ENCODE data around the gene CAT. TPM values are rescaled to one million over a fixed set of nuclear protein-coding genes. Genes with fewer than 3 reads are reported as not detected.

The CAT gene
- polyA plus RNA-seq, 1 of the 3 experiments (the other 2 are of a cell fraction), result 26.6 TPM

- CTCF ChIA-PET, result interaction anchor here (0.6 to 4.2 kb wide), 4 partner anchors 12 to 101 kb away, joined by 3 to 30 read pairs (median 8); no protein-coding TSS in a partner anchor
- no peak overlapping the region for H3K4me3 ChIP-seq (ENCODE audit: low read depth in 2 of 2, low read length in 1 of 2)
- H3K27me3 ChIP-seq (ENCODE audit: insufficient read depth), result peaks cover 4% of the 10 kb centered on the region; the same call in 1 of the 2 replicates
- TF ChIP-seq FOSL2 (IDR thresholded peaks at IDR 0.05; ENCODE audit: borderline replicate concordance, low read depth) (no peak), RAD21 (IDR thresholded peaks at IDR 0.05; ENCODE audit: low read length) (no peak), EZH2phosphoT487 (IDR thresholded peaks at IDR 0.05; ENCODE audit: borderline replicate concordance, low read depth) (no peak), MAX (IDR thresholded peaks at IDR 0.05; ENCODE audit: low read depth) (no peak), TCF12 (IDR thresholded peaks at IDR 0.05) (no peak), RCOR1 (IDR thresholded peaks at IDR 0.05; ENCODE audit: low read length) (no peak), YY1 (IDR thresholded peaks at IDR 0.05; ENCODE audit: low read depth) (no peak), IRF3 (IDR thresholded peaks at IDR 0.05; ENCODE audit: low read depth, low read length) (no peak), FOXJ3 (CRISPR knock-in tag; IDR thresholded peaks at IDR 0.05) (no peak)
- H3F3A ChIP-seq (replicated peaks; ENCODE audit: insufficient read depth), result no peaks in the 10 kb centered on the region
- no peaks in the 10 kb centered on the region for H3K9me2 ChIP-seq
- no peak overlapping the region for H3K27ac ChIP-seq (ENCODE audit: low read depth in 2 of 2, low read length in 1 of 2)
- H3K9me3 ChIP-seq, result no peaks in the 10 kb centered on the region
- no peaks in the 10 kb centered on the region for H3K4me1 ChIP-seq (ENCODE audit: control insufficient read depth in 1 of 2, insufficient read depth in 2 of 2, low read depth in 1 of 2, low read length in 1 of 2)
- H3K36me3 ChIP-seq (replicated peaks in 1 of 2; ENCODE audit: control insufficient read depth in 1 of 2, insufficient read depth in 2 of 2, low read length in 1 of 2), result no peaks in the 10 kb centered on the region
- no peak overlapping the region for H2AFZ ChIP-seq (ENCODE audit: low read depth)
- POLR2A ChIA-PET, result no interaction called here
- no peak for DNase-seq
- H3K79me2 ChIP-seq (ENCODE audit: insufficient read depth), result no peaks in the 10 kb centered on the region
- no peaks in the 10 kb centered on the region for H4K20me1 ChIP-seq (ENCODE audit: insufficient read depth)
- H3K4me2 ChIP-seq, result no peak overlapping the region
- 64% methylated on average over 3 of the region's 3 CpGs for WGBS (ENCODE audit: low lambda C conversion rate)
- H3K9ac ChIP-seq, result no peak overlapping the region
Observed at GRCh38 chr11:34481307-34481706, 42.6 kb downstream of the CAT start.

GRCh38 chr11:34483106-34483874 is 44.6 kb downstream of the CAT start:
- CTCF ChIA-PET, result interaction anchor here (3.9 kb wide), 1 partner anchor 10 kb away, joined by 30 read pairs; no protein-coding TSS in a partner anchor
- 73% methylated on average over 9 of the region's 9 CpGs for WGBS (ENCODE audit: low lambda C conversion rate)
- H3K9me3 ChIP-seq, result no peaks in the 10 kb centered on the region

More at GRCh38 chr11:34483106-34483874, 44.6 kb downstream of the CAT start:
- TF ChIP-seq RFX5 (IDR thresholded peaks at IDR 0.05; ENCODE audit: low read length), result no peak
- TF ChIP-seq GATA2 (CRISPR knock-in tag; IDR thresholded peaks at IDR 0.05), result no peak
- no peak for TF ChIP-seq NFIC (IDR thresholded peaks at IDR 0.05; ENCODE audit: borderline replicate concordance)
- TF ChIP-seq NRF1 (IDR thresholded peaks at IDR 0.05; ENCODE audit: low read depth, low read length), result no peak
- no peak for TF ChIP-seq CHD2 (IDR thresholded peaks at IDR 0.05; ENCODE audit: low read length, partially characterized antibody)
- no peak for TF ChIP-seq EP300 (IDR thresholded peaks at IDR 0.05; ENCODE audit: borderline replicate concordance in 1 of 2, low read depth in 1 of 2, low read length in 1 of 2)
- TF ChIP-seq PBX3 (IDR thresholded peaks at IDR 0.05), result no peak
- TF ChIP-seq SIN3A (IDR thresholded peaks at IDR 0.05; ENCODE audit: borderline replicate concordance, low read depth, low read length), result no peak
- no peak for TF ChIP-seq CTCF (IDR thresholded peaks at IDR 0.05)
- no peak for TF ChIP-seq FOSL2 (IDR thresholded peaks at IDR 0.05; ENCODE audit: borderline replicate concordance, low read depth)
- TF ChIP-seq USF1 (IDR thresholded peaks at IDR 0.05; ENCODE audit: borderline replicate concordance, low read depth), result no peak
- TF ChIP-seq FOXM1 (IDR thresholded peaks at IDR 0.05; ENCODE audit: low read depth), result no peak
- DNase-seq, result no peak
- Histone ChIP-seq H3K79me2 (ENCODE audit: insufficient read depth) (no peaks in the 10 kb centered on the region), H3K9ac (no peak overlapping the region), H3F3A (replicated peaks; ENCODE audit: insufficient read depth) (no peaks in the 10 kb centered on the region), H3K4me3 (ENCODE audit: low read depth in 2 of 2, low read length in 1 of 2) (no peak overlapping the region), H3K9me2 (no peaks in the 10 kb centered on the region), H3K36me3 (replicated peaks in 1 of 2; ENCODE audit: control insufficient read depth in 1 of 2, insufficient read depth in 2 of 2, low read length in 1 of 2) (no peaks in the 10 kb centered on the region), H4K20me1 (ENCODE audit: insufficient read depth) (no peaks in the 10 kb centered on the region), H3K27me3 (ENCODE audit: insufficient read depth) (peaks cover 4% of the 10 kb centered on the region; the same call in 1 of the 2 replicates), H2AFZ (ENCODE audit: low read depth) (no peak overlapping the region), H3K4me1 (ENCODE audit: control insufficient read depth in 1 of 2, insufficient read depth in 2 of 2, low read depth in 1 of 2, low read length in 1 of 2) (no peaks in the 10 kb centered on the region), H3K27ac (ENCODE audit: low read depth in 2 of 2, low read length in 1 of 2) (no peak overlapping the region), H3K4me2 (no peak overlapping the region)
- POLR2A ChIA-PET, result no interaction called here
